ENCODE measurements around the gene HEPHL1.

DNA sequence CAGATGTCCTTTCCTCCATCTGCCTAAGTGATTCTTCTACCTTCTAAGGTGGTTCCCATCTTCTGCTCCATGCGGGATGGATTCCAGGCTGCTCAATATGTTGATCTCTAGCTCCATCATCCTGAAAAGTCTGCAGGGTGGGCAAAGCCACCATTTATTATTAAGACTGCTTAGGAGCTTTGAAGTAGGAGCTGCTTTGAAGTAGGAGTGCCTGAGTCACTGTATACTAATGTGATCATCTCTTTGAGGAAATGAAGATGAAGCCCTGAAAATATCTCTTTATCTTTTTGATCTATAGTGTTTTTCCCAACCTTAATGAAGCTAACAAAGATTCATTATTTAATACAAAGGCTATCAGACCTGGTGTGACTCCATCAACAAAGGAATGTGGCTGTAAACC lies 13.1 kb downstream of the HEPHL1 start:
- TF ChIP-seq, protein P1, sequence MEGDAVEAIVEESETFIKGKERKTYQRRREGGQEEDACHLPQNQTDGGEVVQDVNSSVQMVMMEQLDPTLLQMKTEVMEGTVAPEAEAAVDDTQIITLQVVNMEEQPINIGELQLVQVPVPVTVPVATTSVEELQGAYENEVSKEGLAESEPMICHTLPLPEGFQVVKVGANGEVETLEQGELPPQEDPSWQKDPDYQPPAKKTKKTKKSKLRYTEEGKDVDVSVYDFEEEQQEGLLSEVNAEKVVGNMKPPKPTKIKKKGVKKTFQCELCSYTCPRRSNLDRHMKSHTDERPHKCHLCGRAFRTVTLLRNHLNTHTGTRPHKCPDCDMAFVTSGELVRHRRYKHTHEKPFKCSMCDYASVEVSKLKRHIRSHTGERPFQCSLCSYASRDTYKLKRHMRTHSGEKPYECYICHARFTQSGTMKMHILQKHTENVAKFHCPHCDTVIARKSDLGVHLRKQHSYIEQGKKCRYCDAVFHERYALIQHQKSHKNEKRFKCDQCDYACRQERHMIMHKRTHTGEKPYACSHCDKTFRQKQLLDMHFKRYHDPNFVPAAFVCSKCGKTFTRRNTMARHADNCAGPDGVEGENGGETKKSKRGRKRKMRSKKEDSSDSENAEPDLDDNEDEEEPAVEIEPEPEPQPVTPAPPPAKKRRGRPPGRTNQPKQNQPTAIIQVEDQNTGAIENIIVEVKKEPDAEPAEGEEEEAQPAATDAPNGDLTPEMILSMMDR (IDR thresholded peaks at IDR 0.05) = no peak
- TF ChIP-seq POLR2A (IDR thresholded peaks at IDR 0.05) = no peak
